Fibroblast of the aortic adventitia (primary cell): ENCODE data around the gene UBE2R2. TPM values are rescaled to one million over a fixed set of nuclear protein-coding genes. Genes with fewer than 3 reads are reported as not detected.

Source experiments
- DNase-seq: peaks from one replicate; pipeline ENCODE4 v3.0.0-alpha.2; 2010; ENCODE audit warnings: low read depth
- H3K4me3 ChIP-seq: 2 replicates; pipeline ENCODE4 v1.5.1; 2011; ENCODE audit warnings: low read depth, mild to moderate bottlenecking, control low read depth, low read length, moderate library complexity
- total RNA-seq: library from RNA; depleted of rRNA; stranded (reverse); fragments of >200 nt; gene quantifications from 2 replicates; pipeline ENCODE4 v1.2.3, GENCODE V29; 2012; ENCODE audit warnings: low replicate concordance
- TF ChIP-seq, protein P1 (sequence below): IDR thresholded peaks from 2 replicates; pipeline ENCODE4 v1.5.1; 2011; ENCODE audit warnings: mild to moderate bottlenecking, low read length, control low read depth, inconsistent platforms; ENCODE audit not compliant: insufficient read depth

UBE2R2 gene
- total RNA-seq, 1 donor = 21.7 TPM

DNA sequence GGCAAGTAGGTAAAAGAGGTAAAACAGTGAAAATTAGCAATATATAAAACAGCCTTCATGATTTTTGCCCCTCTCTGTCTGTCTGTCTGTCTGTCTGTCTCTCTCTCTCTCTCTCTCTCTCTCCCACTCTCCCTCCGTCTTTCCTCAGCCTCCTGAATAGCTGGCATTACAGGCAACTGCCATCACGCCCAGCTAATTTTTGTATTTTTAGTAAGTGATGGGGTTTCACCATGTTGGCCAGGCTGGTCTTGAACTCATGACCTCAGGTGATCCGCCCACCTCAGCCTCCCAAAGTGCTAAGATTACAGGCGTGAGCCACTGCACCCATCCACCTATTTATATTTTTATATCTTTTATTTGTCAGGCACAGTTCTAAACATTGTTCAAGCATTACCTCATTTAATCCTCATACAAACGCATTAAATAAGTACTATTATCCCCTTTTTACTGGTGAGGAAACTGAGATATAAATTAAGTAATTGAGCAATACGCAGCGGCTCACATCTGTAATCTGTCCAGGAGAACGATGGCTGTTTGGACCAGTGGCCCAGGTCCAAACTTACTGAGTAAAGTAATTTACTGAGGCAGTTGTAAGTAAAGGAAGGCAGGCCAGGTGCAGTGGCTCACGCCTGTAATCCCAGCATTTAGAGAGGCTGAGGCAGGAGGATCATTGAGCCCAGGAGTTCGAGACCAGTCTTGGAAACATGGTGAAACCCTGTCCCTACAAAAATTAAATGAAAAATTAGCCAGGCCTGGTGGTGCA is 60.9 kb downstream of the UBE2R2 start:
- TF ChIP-seq, protein P1, sequence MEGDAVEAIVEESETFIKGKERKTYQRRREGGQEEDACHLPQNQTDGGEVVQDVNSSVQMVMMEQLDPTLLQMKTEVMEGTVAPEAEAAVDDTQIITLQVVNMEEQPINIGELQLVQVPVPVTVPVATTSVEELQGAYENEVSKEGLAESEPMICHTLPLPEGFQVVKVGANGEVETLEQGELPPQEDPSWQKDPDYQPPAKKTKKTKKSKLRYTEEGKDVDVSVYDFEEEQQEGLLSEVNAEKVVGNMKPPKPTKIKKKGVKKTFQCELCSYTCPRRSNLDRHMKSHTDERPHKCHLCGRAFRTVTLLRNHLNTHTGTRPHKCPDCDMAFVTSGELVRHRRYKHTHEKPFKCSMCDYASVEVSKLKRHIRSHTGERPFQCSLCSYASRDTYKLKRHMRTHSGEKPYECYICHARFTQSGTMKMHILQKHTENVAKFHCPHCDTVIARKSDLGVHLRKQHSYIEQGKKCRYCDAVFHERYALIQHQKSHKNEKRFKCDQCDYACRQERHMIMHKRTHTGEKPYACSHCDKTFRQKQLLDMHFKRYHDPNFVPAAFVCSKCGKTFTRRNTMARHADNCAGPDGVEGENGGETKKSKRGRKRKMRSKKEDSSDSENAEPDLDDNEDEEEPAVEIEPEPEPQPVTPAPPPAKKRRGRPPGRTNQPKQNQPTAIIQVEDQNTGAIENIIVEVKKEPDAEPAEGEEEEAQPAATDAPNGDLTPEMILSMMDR = no peak
- H3K4me3 ChIP-seq = no peak overlapping the region
- DNase-seq = no peak

GRCh38 chr9:33878691-33879366 is 61.9 kb downstream of the UBE2R2 start:
- DNase-seq = no peak
- TF ChIP-seq, protein P1 = no peak
- no peak overlapping the region for H3K4me3 ChIP-seq

GRCh38 chr9:33880211-33881089 is 63.5 kb downstream of the UBE2R2 start:
- DNase-seq = no peak
- TF ChIP-seq, protein P1 = no peak
- no peak overlapping the region for H3K4me3 ChIP-seq

DNA sequence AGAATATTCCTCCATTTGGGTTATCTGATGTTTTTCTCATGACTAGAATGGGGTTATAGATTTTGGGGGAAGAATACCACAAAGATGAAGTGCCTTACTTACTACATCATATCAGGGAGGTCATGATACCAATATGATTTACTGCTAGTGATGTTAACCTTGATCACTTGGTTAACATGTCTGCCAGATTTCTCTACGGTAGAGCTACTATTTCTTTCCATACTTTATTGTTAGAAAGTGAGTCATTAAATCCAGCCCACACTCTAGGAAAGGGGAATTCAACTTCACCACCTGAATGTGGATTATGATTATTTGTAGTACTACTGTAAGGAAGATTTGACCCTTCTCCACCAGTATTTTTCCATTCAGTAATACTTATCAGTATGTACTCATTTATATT is 64.7 kb downstream of the UBE2R2 start:
- TF ChIP-seq, protein P1 = no peak
- H3K4me3 ChIP-seq = no peak overlapping the region
- peak; percentile 35 for DNase-seq

DNA sequence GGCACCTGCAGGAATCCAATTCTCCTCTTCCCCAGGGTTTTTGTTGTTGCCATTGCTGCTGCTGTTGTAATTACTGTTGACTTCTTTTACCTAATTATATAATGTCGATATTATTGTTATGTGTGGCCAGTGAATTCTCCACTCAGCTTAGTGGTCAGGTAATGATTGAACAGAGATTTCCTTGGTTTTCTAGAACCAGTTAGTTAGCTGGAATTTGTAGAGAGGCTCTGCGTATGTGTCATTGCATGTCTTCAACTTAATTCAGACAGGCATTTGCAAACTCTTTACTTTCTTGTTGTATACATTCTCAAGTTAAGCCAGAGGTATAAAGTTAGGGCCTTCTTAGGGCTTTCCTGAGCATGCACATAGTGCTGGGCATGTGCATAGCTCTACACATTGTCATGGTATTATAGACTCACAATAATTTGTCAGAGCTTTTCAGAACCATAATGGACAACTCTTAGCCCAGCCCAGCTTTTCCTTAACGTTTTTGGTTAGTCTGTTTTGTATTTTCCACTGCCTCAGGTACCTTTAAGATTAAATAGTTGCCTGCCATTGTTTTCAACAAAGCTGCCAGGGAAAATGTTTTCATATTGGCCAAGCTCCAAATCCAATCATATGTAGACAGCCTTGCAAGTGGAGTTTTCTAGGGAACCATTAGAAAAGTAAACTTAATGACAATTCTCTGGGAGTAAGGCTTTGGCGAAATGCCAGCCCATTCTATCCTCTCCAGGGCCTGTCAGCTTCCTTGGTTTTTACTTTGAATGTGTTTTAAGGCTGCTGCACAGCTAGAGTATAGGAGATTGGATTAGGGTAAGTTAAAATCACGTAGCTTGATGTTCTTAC is 68.1 kb downstream of the UBE2R2 start:
- peak; percentile 83 for DNase-seq
- H3K4me3 ChIP-seq = no peak overlapping the region
- TF ChIP-seq, protein P1 = no peak

DNA sequence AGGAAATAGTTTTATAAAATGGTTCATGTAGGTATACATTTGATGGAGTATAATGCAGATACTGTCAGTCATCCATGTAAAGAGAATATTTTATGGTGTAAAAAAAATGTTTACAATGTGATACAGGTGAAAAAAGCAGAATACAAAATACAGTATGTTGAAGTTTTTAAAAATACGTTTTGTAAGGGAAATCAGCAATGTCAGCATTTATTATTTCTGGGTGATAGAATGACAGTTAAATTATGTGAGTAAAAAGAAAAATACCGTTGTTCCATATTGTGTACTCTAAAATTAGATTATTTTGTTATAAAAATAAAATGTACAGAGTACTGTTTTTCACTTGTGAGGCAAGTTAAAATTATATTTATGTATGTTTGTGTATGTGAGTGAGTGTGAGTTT is 69.0 kb downstream of the UBE2R2 start:
- DNase-seq = no peak
- TF ChIP-seq, protein P1 = no peak

More for the DNA sequence above, 69.0 kb downstream of the UBE2R2 start:
- no peak overlapping the region for H3K4me3 ChIP-seq
